Panc1 (cell line): ENCODE measurements around the gene TENM3. TPM values are rescaled to one million over a fixed set of nuclear protein-coding genes. Genes with fewer than 3 reads are reported as not detected.

ENCODE experiments used
- ATAC-seq: fragments of 200-7000 bp; cut with Tn5 transposase; 2 replicates; pipeline ENCODE4 v1.9.1; 2020; ENCODE audit warnings: mild to moderate bottlenecking, moderate library complexity
- BruUV-seq: library from RNA; stranded (reverse); fragments of 400-500 nt; replicated peaks from 2 replicates; lab custom pipeline; 2021; lab: Mats Ljungman, UMichigan
- CTCF ChIA-PET: fragments of 300-600 bp; sonication (Branson Sonifier 250); formaldehyde crosslinking; loops from one replicate; lab custom pipeline; 2022; ENCODE audit warnings: antibody characterized with exemption; lab: Charles Lee
- POLR2A ChIA-PET: fragments of 300-600 bp; sonication (Branson Sonifier 250); formaldehyde crosslinking; loops from one replicate; lab custom pipeline; 2022; ENCODE audit warnings: antibody characterized with exemption; lab: Charles Lee
- DNase-seq: peaks from one replicate; pipeline ENCODE4 v3.0.0-alpha.2; 2010; ENCODE audit warnings: low read depth, low spot score
- H3K27ac ChIP-seq: 2 replicates; pipeline ENCODE4 v1.5.1; 2011; ENCODE audit warnings: mild to moderate bottlenecking, low read length, inconsistent platforms
- H3K27me3 ChIP-seq: fragments of 200-500 bp; sonication (Bioruptor generic); 2 replicates; pipeline ENCODE4 v1.6.0; 2014; ENCODE audit warnings: low read length, inconsistent platforms; ENCODE audit not compliant: control insufficient read depth, insufficient read depth
- H3K36me3 ChIP-seq: fragments of 200-500 bp; sonication (Bioruptor generic); 2 replicates; pipeline ENCODE4 v1.5.1; 2014; ENCODE audit warnings: inconsistent platforms, mild to moderate bottlenecking, low read length, moderate library complexity; ENCODE audit not compliant: control insufficient read depth, insufficient read depth
- H3K4me1 ChIP-seq: 2 replicates; pipeline ENCODE4 v1.5.1; 2011; ENCODE audit warnings: inconsistent platforms, mild to moderate bottlenecking, low read length, moderate library complexity; ENCODE audit not compliant: control insufficient read depth, insufficient read depth
- H3K4me3 ChIP-seq, 2 experiments: 2 replicates each; pipeline ENCODE4 v1.5.1; 2011 to 2012; ENCODE audit warnings: low read depth in 2 of 2, low read length in 2 of 2, mild to moderate bottlenecking in 2 of 2, inconsistent platforms in 1 of 2, moderate library complexity in 1 of 2
- H3K9me3 ChIP-seq: fragments of 200-500 bp; sonication (Bioruptor generic); 2 replicates; pipeline ENCODE4 v1.5.1; 2014; ENCODE audit warnings: low read depth, mild to moderate bottlenecking, inconsistent platforms, low read length, moderate library complexity; ENCODE audit not compliant: control insufficient read depth, insufficient read depth
- POLR2AphosphoS5 ChIP-seq: IDR thresholded peaks from 2 replicates; pipeline ENCODE4 v1.6.1; 2012; ENCODE audit warnings: mild to moderate bottlenecking, low read depth, low read length, moderate library complexity
- SIN3A ChIP-seq: IDR thresholded peaks from 2 replicates; pipeline ENCODE4 v1.6.1; 2012; ENCODE audit warnings: low read depth, mild to moderate bottlenecking, low read length, moderate library complexity, borderline replicate concordance; ENCODE audit not compliant: insufficient read depth
- TCF7L2 ChIP-seq: IDR thresholded peaks from 2 replicates; pipeline ENCODE4 v1.6.1; 2011; ENCODE audit warnings: mild to moderate bottlenecking, low read depth, low read length, inconsistent platforms
- in situ Hi-C: cut with HindIII; loops from 2 replicates; pipeline ENCODE4 v1.10.0; 2016; ENCODE audit warnings: low sequenced_read_pairs, low pct_unique_long_range_greater_than_20kb
- intact Hi-C: fragments of 100-400 bp; cut with micrococcal nuclease; formaldehyde crosslinking; loops from one replicate; pipeline ENCODE4 v1.10.0; 2022; ENCODE audit not compliant: unreplicated experiment
- total RNA-seq: library from RNA; stranded (reverse); gene quantifications from one replicate; pipeline ENCODE4 v1.2.1, GENCODE V29; 2021; ENCODE audit not compliant: unreplicated experiment
- TF ChIP-seq, protein P1 (sequence below): fragments of 450-650 bp; IDR thresholded peaks from 2 replicates; pipeline ENCODE4 v1.5.1; 2017; ENCODE audit warnings: mild to moderate bottlenecking
- TF ChIP-seq, protein P2 (sequence below), 2 experiments: IDR thresholded peaks; 2 replicates each; pipeline ENCODE4 v1.6.1; 2011 to 2012; ENCODE audit warnings: low read depth in 2 of 2, control low read depth in 1 of 2, low read length in 1 of 2, mild to moderate bottlenecking in 1 of 2, moderate library complexity in 1 of 2; ENCODE audit not compliant: insufficient read depth in 1 of 2

The TENM3 gene
- total RNA-seq, 1 experiment from 2014 or later = 0.95 TPM

DNA sequence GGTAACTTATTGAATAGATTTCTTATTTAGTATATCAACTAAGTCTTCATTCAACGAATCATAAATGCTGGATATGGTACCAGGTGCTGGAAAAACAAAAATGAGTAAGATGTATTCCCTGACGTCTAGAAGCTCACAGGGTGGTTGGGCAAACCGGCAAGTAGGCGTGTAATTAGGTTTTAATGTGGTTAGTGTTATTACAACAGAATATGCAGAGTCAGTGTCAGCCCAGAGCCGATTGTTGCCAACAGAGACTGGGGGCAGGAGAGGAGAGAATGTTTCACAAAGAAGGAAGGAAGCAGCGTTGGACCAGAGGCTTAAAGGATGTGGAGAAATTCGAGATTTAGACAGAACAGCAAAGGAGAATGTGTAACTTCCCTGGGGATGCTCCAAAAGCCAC is 111.7 kb downstream of the TENM3 start:
- ATAC-seq = no peak
- CTCF ChIA-PET = no interaction called here
- Histone ChIP-seq H3K27me3 (no peaks in the 10 kb centered on the region), H3K9me3 (no peaks in the 10 kb centered on the region), H3K4me1 (no peaks in the 10 kb centered on the region), H3K36me3 (no peaks in the 10 kb centered on the region), H3K4me3 (no peak overlapping the region), H3K27ac (no peak overlapping the region)
- intact Hi-C loops = no loop called here
- in situ Hi-C loops = no loop called here
- POLR2A ChIA-PET = no interaction called here
- no peak for DNase-seq
- BruUV-seq = no TSS peak
- TF ChIP-seq, protein P1, sequence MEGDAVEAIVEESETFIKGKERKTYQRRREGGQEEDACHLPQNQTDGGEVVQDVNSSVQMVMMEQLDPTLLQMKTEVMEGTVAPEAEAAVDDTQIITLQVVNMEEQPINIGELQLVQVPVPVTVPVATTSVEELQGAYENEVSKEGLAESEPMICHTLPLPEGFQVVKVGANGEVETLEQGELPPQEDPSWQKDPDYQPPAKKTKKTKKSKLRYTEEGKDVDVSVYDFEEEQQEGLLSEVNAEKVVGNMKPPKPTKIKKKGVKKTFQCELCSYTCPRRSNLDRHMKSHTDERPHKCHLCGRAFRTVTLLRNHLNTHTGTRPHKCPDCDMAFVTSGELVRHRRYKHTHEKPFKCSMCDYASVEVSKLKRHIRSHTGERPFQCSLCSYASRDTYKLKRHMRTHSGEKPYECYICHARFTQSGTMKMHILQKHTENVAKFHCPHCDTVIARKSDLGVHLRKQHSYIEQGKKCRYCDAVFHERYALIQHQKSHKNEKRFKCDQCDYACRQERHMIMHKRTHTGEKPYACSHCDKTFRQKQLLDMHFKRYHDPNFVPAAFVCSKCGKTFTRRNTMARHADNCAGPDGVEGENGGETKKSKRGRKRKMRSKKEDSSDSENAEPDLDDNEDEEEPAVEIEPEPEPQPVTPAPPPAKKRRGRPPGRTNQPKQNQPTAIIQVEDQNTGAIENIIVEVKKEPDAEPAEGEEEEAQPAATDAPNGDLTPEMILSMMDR = no peak
- no peak for TF ChIP-seq TCF7L2
- no peak for TF ChIP-seq POLR2AphosphoS5
- TF ChIP-seq SIN3A = no peak
- TF ChIP-seq, protein P2, sequence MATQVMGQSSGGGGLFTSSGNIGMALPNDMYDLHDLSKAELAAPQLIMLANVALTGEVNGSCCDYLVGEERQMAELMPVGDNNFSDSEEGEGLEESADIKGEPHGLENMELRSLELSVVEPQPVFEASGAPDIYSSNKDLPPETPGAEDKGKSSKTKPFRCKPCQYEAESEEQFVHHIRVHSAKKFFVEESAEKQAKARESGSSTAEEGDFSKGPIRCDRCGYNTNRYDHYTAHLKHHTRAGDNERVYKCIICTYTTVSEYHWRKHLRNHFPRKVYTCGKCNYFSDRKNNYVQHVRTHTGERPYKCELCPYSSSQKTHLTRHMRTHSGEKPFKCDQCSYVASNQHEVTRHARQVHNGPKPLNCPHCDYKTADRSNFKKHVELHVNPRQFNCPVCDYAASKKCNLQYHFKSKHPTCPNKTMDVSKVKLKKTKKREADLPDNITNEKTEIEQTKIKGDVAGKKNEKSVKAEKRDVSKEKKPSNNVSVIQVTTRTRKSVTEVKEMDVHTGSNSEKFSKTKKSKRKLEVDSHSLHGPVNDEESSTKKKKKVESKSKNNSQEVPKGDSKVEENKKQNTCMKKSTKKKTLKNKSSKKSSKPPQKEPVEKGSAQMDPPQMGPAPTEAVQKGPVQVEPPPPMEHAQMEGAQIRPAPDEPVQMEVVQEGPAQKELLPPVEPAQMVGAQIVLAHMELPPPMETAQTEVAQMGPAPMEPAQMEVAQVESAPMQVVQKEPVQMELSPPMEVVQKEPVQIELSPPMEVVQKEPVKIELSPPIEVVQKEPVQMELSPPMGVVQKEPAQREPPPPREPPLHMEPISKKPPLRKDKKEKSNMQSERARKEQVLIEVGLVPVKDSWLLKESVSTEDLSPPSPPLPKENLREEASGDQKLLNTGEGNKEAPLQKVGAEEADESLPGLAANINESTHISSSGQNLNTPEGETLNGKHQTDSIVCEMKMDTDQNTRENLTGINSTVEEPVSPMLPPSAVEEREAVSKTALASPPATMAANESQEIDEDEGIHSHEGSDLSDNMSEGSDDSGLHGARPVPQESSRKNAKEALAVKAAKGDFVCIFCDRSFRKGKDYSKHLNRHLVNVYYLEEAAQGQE (IDR thresholded peaks at IDR 0.05; ENCODE audit: insufficient read depth in 1 of 2, low read depth in 2 of 2, low read length in 1 of 2) = no peak

DNA sequence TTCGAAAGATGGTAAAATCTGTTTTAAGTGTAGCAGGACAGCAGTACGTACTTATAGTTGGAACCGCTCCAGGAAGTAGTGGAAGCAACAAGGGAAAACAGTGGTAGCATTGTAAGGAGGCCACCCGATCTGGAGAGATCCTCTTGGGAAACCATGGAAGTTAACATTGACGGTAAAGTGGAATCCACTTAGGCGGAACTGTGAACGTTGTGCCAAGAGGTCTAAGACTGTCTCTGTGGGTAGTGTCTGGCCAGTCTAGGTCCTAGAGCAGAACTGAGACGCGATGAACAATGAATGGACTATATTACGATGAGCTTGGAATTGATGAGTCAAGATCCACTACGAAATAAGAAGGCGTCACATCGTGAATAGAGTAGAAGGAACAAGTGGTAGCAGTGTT is 124.0 kb downstream of the TENM3 start:
- no peaks in the 10 kb centered on the region for H3K27me3 ChIP-seq
- TF ChIP-seq SIN3A (no peak), TCF7L2 (no peak), POLR2AphosphoS5 (no peak)
- TF ChIP-seq, protein P1 = no peak
- TF ChIP-seq, protein P2 (IDR thresholded peaks at IDR 0.05; ENCODE audit: insufficient read depth in 1 of 2, low read depth in 2 of 2, low read length in 1 of 2) = no peak
- no peak overlapping the region for H3K4me3 ChIP-seq
- POLR2A ChIA-PET = no interaction called here
- no peak for DNase-seq
- in situ Hi-C loops = no loop called here
- CTCF ChIA-PET = no interaction called here
- no peak overlapping the region for H3K27ac ChIP-seq
- ATAC-seq = no peak
- no peaks in the 10 kb centered on the region for H3K36me3 ChIP-seq
- intact Hi-C loops = no loop called here
- no TSS peak for BruUV-seq
- no peaks in the 10 kb centered on the region for H3K4me1 ChIP-seq
- no peaks in the 10 kb centered on the region for H3K9me3 ChIP-seq
